ACC112 (cell line): ENCODE data around the gene ZNF280D.

Source experiments
- H2AFZ ChIP-seq: fragments of 200-600 bp; sonication (generic); one replicate; pipeline ENCODE4 v1.6.0; 2017; ENCODE audit warnings: antibody characterized with exemption, low read length; ENCODE audit not compliant: unreplicated experiment
- H3K27ac ChIP-seq: fragments of 200-600 bp; sonication (generic); 2 replicates; pipeline ENCODE4 v1.5.1; 2014; ENCODE audit warnings: low read depth, mild to moderate bottlenecking, antibody characterized with exemption, low read length, moderate library complexity
- H3K27me3 ChIP-seq: fragments of 200-600 bp; sonication (generic); 2 replicates; pipeline ENCODE4 v1.6.1; 2014; ENCODE audit warnings: mild to moderate bottlenecking, antibody characterized with exemption, low read length, moderate library complexity, mixed read lengths; ENCODE audit not compliant: insufficient read depth
- H3K36me3 ChIP-seq: fragments of 200-600 bp; sonication (generic); 2 replicates; pipeline ENCODE4 v1.6.1; 2016; ENCODE audit warnings: mild to moderate bottlenecking, antibody characterized with exemption, low read length, moderate library complexity, mixed read lengths; ENCODE audit not compliant: insufficient read depth
- H3K4me1 ChIP-seq: fragments of 200-600 bp; sonication (generic); one replicate; pipeline ENCODE4 v1.6.1; 2016; ENCODE audit warnings: low read length, mixed read lengths; ENCODE audit not compliant: insufficient read depth, unreplicated experiment, control insufficient read depth
- H3K4me3 ChIP-seq: fragments of 200-600 bp; sonication (generic); 2 replicates; pipeline ENCODE4 v1.5.1; 2014; ENCODE audit warnings: mild to moderate bottlenecking, low read depth, low read length
- H3K79me2 ChIP-seq: fragments of 200-600 bp; sonication (generic); one replicate; pipeline ENCODE4 v1.6.0; 2016; ENCODE audit warnings: low read length; ENCODE audit not compliant: control insufficient read depth, unreplicated experiment, insufficient read depth

Gene ZNF280D

DNA sequence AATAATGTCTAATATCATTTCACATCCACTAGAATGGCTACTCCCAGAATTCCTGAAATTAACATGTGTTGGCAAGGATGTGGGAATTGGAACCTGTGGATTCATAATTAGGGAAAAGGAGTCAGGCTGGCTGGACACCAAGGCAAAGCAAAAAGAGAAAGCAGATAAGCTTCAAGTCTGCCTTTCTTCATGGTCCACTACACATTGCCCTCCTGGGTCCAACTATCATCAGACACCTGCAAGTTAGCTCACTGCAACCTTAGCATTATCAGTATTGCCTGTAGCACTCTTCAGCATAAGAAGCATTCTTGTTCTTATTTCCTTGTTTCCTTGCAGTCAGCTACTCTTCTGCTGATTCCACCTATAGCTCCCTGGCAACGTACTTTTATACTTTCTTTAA, 124.3 kb downstream of the ZNF280D start:
- Histone ChIP-seq H3K36me3 (no peaks in the 10 kb centered on the region), H3K27ac (no peak overlapping the region), H2AFZ (no peak overlapping the region), H3K4me3 (no peak overlapping the region), H3K79me2 (no peaks in the 10 kb centered on the region), H3K27me3 (no peaks in the 10 kb centered on the region), H3K4me1 (no peaks in the 10 kb centered on the region)

DNA sequence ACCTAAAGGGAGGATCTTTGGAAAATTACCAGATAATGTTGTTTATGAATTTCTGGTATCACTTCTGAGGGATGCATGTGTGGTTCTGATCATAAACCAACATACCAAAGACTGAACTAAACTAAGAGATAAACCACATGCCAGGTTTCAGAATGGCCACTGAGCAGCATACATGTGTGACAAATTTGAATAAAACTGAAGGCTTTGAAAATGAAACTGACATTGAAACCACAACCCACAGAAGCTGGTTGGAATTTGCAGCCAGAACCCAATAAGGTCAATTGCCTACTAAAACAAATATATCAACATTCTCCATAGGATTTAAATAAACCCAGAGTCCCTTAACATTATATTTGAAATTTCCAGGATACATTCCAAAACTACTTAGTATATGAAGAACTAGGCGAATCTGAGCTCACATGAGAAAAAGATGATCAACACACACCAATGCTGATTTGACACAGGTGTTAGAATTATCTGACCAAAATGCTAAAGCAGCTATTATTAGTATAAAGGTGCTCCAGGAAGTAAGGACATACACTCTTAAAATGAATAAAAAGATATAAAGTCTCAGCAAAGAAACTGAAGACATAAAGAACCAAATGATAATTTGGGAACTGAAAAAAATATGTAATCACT, 125.0 kb downstream of the ZNF280D start:
- H3K27ac ChIP-seq, result no peak overlapping the region
- H3K27me3 ChIP-seq, result no peaks in the 10 kb centered on the region
- H3K4me1 ChIP-seq, result no peaks in the 10 kb centered on the region
- H3K36me3 ChIP-seq, result no peaks in the 10 kb centered on the region
- H3K79me2 ChIP-seq, result no peaks in the 10 kb centered on the region
- H3K4me3 ChIP-seq, result no peak overlapping the region
- H2AFZ ChIP-seq, result no peak overlapping the region

DNA sequence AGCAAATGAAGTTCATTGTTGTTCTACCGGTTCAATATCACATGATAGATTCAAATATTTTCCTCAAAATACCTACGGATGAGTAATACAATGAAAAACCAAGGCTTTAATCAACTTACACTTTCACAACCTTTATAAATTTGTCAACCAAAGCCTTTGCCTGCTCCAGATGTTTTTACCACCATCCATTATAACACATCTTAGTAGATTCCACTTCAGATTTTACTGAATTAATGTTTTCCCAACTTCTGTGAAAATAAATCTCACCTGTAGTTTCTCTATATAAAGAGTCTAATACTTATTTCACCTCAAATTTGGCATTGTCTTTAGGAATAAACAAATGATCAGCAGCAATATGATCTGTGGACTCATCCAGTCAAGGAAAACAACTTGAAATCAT, 131.1 kb downstream of the ZNF280D start:
- Histone ChIP-seq H3K27me3 (no peaks in the 10 kb centered on the region), H3K27ac (no peak overlapping the region), H3K4me3 (no peak overlapping the region)

DNA sequence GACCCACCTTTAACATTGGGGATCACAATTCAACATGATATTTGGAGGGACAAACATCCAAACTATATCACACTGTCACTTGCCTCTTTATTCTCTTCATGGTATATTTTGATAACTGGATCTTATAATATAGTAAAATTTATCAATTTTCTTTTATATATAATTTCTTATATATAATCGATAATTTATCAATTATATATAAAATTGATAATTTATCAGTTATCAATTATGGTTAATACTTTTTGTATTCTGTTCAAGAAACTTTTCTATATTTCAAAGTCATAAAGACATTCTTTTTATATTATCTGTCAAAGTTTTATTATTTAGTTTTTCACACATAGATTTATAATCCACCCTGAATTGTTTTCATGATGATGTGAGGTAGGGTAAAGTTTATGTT, 132.9 kb downstream of the ZNF280D start:
- Histone ChIP-seq H2AFZ (no peak overlapping the region), H3K36me3 (no peaks in the 10 kb centered on the region; the same call in 1 of the 2 replicates), H3K27me3 (no peaks in the 10 kb centered on the region), H3K4me1 (no peaks in the 10 kb centered on the region), H3K79me2 (no peaks in the 10 kb centered on the region), H3K27ac (no peak overlapping the region), H3K4me3 (no peak overlapping the region)

More for the DNA sequence above, 131.1 kb downstream of the ZNF280D start:
- no peaks in the 10 kb centered on the region for H3K4me1 ChIP-seq
- no peak overlapping the region for H2AFZ ChIP-seq
- H3K36me3 ChIP-seq, result no peaks in the 10 kb centered on the region; the same call in 1 of the 2 replicates
- no peaks in the 10 kb centered on the region for H3K79me2 ChIP-seq

DNA sequence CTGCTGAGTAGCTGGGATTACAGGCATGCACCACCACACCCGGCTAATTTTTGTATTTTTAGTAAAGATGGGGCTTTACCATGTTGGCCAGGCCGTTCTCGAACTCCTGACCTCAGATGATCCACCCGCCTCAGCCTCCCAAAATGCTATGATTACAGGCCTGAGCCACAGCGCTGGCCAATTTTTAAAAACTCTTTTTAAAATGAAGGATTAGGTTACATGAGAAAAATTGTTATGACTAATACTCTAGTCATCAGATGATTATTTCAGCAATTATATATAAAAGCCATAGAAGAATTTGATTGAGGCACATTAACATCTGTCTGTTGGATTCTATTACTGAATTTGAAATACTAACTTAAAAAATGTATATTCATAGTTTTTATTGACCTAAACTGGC, 134.3 kb downstream of the ZNF280D start:
- H3K27ac ChIP-seq, result no peak overlapping the region
- no peak overlapping the region for H3K4me3 ChIP-seq
- no peaks in the 10 kb centered on the region; the same call in 1 of the 2 replicates for H3K36me3 ChIP-seq
- H2AFZ ChIP-seq, result no peak overlapping the region
- H3K27me3 ChIP-seq, result no peaks in the 10 kb centered on the region
- no peaks in the 10 kb centered on the region for H3K79me2 ChIP-seq
- H3K4me1 ChIP-seq, result no peaks in the 10 kb centered on the region

DNA sequence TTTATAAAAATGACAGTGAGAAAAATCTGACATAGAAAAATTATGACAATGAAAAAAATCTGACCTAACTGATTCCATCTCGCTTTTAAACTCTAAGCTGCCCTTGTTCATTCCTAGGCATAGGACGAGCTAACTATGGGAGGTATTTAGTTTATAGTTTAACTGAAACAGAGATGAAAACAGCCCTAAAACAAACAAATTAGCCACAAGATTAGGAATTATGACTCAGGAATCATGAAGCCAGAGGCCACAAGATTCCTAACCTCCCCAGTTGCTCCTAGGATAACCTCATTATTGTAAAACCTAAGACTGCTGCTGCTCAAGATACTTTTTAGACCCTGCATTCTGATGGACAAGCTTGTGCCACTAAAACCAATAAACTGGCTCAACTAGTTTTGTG, 145.6 kb downstream of the ZNF280D start:
- Histone ChIP-seq H3K4me3 (no peak overlapping the region), H2AFZ (no peak overlapping the region), H3K27me3 (no peaks in the 10 kb centered on the region), H3K4me1 (no peaks in the 10 kb centered on the region), H3K79me2 (no peaks in the 10 kb centered on the region), H3K36me3 (no peaks in the 10 kb centered on the region), H3K27ac (no peak overlapping the region)

DNA sequence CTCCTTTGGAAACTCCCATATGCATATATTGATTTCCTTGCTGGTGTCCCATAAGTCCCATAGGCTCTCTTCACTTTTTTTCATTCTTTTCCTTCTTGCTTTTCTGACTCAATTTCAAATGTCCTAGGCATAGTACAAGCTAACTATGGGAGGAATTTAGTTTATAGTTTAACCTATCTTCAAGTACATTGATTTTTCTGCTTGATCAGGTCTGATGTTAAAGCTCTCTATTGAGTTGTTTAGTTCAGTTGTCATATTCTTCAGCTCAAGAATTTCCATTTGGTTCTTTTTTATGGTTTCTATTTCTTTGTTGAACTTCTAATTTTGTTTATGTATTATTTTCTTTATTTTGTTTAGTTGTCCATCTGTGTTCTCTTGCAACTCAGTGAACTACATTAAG, 147.1 kb downstream of the ZNF280D start:
- Histone ChIP-seq H3K27ac (no peak overlapping the region), H3K79me2 (no peaks in the 10 kb centered on the region), H3K27me3 (no peaks in the 10 kb centered on the region), H2AFZ (no peak overlapping the region), H3K4me3 (no peak overlapping the region), H3K36me3 (no peaks in the 10 kb centered on the region), H3K4me1 (no peaks in the 10 kb centered on the region)

DNA sequence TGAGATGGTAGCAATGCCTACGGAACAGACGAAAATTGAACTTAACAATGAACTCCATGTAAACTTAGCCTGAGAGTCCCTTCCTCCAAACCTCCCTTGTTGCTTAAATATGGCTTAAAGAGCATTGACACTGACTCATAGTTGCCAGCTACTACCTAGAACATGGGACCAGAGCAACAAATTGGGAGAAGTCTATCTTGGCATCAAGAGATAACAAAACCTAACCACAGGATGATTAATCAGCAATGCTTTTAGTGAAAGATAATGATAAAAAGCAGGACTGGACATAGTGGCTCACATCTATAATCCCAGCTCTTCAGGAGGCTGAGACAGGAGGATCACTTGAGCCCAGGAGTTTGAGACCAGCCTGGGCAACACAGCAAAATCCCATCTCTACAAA, 150.5 kb downstream of the ZNF280D start:
- no peaks in the 10 kb centered on the region for H3K36me3 ChIP-seq
- no peak overlapping the region for H2AFZ ChIP-seq

More for the DNA sequence above, 150.5 kb downstream of the ZNF280D start:
- Histone ChIP-seq H3K4me1 (no peaks in the 10 kb centered on the region), H3K79me2 (no peaks in the 10 kb centered on the region), H3K27ac (no peak overlapping the region), H3K4me3 (no peak overlapping the region), H3K27me3 (no peaks in the 10 kb centered on the region)
